Activated CD4-positive, alpha-beta T cell treated with anti-CD3 and anti-CD28 coated beads, Interleukin-2, amount 50 U/mL, for 48 hours (primary cell): ENCODE data around the gene TBX18.

Experiments used
- DNase-seq, 2 experiments: peaks; one replicate each; pipeline ENCODE4 v3.0.0-alpha.2; 2020

Gene TBX18

DNA sequence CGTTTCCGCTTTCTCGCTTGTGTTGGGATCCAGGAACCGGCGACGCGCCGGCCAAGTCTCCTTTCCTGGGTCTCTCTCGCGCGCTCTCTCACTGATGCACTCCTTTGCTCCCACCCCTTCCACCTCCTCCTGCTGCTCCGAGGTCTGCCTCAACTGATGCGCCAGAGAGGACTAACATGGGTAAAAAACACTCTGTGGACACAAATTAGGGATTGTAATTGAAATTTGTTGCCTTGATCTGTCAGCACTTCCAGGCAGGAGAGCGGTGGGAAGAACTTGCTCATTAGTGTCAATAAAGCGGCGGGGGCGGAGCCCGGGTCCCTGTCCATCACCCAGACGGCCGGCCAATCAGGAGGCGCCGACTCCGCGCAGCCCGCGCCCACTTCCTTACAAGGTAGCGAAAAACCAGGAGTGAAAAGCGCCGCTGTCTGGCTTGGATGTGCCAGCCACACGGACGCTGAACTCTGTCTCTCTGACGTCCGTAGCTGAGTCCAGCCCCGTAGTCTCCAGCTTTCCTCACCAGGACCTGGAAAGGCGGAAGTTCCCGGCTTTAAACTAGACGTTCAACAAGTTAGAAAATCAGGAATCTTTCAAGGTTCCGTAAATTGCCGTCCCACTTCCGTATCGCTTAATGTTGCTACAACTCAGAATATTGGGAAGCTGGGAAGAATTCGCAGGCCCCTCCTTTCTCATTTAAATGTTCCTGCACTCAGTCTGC lies at the start of gene TBX18:
Gene TBX18, minus strand, starts transcription at position 267 of the 718 bp plus-strand sequence. CDS start 417 bp downstream, outside the sequence.
- DNase-seq = peak in 1 of 2 experiments; percentile 42

DNA sequence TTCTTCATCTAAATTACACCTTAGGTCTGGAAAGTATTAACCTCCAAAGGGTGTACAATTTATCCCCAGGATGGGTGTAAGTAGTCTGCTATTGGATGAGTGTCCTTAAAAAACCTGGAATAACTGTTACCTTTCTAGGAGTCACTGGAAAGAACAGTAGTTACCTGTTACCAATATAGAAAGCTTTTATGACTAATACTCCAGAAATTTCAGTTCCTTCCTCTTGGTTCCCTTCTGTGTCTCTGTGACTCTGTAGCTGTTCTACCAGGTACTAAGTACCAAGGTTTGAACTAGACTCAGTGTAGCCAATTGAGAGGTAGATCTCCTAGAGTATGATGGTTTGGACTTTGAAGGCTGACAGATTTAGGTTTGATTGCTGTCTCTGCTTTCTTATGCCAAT lies 47.0 kb upstream of the TBX18 start:
- DNase-seq = no peak

DNA sequence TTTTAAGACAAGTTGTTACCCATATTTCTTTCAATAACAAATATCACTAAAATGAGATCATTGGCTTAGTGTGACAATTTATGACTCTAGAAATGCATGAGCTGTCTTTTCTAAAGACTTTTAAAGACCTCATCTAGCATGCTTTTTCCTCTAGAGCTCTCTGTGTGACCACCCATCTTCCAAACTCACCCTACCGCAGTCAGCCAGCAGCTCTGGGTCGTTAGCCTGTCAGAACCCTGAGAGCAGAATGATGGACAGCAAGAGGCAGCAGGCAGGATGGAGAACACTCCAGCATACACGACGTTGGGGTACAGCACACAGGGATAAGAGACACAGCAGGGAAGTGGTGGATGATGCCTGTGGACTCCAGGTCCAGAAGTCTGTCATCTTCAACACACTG lies 45.1 kb upstream of the TBX18 start:
- DNase-seq = no peak

DNA sequence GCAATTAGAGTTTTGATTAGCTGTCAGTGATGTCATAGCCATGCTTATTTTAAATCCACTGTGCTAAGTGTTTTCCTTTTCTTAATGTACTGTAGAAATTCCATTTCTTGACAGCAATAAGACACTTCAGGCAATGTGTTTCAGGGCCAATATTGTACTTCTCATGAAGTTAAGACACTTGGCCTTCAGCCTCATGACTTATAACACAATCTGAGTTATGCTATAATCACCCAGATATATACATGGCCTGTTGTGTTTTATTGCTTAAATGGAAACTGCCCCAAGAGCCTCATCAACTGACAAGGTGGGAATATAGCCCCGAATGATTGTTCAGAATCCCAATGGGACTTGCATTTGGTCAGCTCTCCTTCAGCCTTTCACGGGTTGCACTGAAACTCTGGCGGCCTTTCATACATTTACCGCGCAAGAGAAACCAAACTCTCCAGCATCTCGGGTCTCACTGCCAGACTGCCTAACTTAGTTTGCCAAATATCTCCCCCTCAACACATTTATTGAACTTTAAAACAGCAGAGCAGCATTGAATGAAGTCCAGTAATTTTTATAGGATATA lies 44.2 kb upstream of the TBX18 start:
- no peak for DNase-seq

DNA sequence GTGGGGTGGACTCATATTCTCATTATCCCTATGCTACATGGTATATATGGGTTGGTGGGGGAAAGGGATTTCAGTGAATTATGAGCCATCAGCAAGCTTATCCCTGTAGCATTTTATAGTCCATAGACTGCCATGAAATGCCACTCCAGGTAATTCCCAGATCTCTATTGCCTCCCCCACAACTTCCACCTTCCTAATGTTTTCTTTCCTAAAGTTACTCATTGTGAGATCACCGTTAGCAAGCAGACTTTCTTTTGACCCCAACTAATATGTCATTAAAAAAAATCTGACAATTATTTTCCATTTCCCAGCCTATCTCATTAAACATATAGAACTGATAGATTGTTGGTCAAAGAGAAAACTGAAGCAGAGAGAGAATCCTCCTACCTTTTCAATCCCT lies 40.7 kb upstream of the TBX18 start:
- no peak for DNase-seq

DNA sequence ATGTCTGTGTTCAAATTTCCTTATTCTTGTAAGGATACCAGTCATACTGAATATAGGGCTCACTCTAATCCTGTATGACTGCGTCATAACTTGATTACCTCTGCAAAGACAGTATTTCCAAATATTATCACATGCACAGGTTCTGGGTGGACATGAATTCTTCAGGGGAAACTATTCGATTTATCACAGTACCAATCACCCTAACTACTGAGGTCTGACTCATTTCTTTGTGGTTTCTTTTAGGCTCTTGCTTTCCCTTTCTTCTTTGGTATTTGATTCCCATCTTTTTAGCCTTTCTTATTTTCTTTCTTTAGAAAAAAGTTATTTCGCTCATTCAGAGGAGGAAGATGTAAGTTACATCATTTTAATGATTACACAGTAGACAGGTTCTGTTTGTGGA lies 40.3 kb upstream of the TBX18 start:
- no peak for DNase-seq

DNA sequence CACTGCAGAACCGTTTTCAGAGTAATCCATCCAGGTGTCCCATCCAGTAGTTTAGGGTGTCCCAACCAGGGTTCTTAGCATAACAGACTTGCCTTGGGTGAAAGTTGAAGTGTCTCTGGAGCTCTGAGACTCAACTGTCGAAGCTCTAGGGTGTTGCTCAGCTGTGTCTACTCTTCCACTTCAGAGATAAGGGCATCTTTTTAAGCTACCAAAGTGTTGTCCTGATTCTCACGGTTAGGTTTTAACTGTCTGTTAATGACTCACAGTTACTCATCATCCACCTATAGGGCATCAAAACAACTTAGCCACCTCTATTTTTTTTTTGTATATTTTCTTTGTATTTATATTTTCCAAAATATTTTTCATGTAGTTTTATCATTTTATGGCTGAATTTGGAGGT lies 36.9 kb upstream of the TBX18 start:
- no peak for DNase-seq

DNA sequence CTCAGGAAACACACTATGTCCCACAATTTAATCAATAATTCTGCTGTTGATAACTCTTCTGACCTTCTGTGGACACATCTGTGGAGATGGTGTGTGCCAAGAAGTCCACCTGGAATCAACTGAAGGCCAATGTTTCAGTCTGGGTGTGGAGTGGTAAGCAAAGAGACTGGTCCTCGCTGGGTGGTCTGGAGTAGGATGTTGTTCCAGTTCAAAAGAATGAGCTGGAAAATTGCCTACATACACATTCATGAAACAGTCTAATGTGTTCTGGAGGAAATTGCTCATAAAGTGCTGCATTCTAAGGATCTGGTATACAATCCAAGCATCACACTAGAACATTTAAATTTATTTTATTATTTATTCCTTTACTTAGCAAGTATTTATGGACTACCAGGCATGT lies 33.9 kb upstream of the TBX18 start:
- no peak for DNase-seq

DNA sequence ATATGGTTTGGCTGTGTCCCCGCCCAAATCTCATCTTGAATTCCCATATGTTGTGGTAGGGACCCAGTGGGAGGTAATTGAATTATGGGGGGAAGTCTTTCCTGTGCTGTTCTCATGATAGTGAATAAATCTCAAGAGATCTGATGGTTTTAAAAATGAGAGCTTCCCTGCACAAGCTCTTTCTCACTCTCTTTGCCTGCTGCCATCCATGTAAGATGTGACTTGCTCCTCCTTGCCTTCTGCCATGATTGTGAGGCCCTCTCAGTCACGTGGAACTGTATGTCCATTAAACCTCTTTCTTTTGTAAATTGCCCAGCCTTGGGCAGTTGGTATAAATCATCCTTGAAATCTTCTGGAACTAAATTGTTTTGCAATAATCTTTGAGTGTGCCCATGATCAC lies 31.9 kb upstream of the TBX18 start:
- DNase-seq = no peak

DNA sequence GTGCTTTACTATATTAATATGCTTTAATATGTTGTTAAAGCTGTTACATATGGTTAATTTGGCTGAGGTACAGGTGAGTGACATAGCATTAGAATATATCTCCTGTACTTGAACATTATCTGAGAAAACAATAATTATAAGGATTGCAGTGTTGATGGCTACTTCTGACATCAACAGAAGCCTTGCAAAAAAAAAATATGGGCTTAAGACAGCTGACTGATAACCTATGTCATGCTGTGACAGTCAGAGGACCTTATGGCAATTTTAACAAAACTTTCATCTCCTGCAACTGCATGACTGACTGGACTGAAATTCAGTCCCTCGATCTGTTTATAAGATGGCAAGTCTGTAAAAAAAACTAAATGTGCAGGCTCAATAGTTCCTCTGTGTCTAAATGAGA lies 27.5 kb upstream of the TBX18 start:
- DNase-seq = no peak

DNA sequence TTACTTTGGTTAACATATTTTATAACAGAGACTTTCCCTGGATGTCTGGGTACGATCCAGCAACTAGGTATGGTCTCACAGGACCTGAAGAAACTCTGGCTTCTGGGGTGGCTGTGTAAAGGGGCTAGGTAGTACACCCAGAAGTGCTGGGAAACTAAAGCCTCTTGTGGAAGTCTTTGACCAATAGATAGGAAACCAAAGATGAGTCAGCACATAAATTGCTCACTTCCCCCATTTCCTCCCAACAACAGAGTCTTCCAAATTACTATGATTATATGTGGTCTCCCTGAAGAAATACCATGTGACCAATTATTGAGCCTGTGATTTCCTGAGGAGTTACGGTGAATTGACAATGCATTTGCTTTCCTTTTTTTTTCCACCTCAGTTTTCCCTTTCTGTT lies 26.8 kb upstream of the TBX18 start:
- no peak for DNase-seq

DNA sequence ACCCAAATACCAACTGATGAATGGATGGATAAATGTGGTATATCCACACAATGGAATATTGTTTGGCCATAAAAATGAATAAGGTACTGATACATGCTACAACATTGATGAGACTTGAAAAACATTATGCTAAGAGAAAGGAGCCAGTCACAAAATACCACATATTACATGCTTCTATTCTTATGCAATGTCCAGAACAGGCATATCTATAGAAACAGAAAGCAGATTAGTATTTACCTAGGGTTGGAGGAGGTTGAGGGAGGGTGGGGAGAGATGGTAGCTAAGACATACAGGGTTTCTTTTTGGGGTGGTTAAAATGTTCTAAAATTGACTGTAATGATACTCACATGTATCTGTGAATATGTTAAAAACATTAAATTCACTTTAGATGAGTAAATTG lies 24.8 kb upstream of the TBX18 start:
- no peak for DNase-seq

DNA sequence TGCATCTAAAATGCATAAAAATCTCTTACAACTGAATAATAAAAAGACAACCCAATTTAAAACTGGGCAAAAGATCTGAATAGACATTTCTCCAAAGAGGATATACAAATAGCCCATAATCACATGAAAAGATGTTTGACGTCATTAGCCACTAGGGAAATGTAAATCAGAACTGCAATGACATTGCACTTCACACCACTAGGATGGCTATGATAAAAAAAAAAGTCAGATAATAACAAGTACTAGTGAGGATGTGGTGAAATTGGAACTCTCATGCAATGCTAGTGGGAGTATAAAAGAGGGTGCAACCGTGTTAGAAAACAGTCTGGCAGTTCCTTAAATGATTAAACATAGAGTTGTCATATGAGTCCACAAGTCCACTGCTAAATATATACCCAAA lies 24.3 kb upstream of the TBX18 start:
- DNase-seq = no peak

DNA sequence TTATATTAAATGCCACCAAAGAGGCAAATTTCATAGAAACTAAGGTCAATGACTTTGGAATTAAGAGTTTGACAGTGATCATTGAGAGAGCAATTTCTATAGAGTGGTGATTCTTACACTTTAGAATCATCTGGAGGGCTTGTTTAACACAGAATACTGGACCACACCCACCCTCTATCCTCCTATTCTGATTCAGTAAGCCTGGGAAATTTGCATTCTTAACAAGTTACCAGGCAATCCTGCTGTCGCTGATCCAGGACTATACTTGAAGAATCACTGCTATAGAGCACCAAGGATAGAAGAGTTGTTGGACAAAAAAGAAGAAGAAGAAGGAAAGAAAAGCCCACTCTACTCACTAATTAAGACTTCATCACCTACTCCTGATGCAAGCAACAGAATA lies 21.3 kb upstream of the TBX18 start:
- DNase-seq = no peak

DNA sequence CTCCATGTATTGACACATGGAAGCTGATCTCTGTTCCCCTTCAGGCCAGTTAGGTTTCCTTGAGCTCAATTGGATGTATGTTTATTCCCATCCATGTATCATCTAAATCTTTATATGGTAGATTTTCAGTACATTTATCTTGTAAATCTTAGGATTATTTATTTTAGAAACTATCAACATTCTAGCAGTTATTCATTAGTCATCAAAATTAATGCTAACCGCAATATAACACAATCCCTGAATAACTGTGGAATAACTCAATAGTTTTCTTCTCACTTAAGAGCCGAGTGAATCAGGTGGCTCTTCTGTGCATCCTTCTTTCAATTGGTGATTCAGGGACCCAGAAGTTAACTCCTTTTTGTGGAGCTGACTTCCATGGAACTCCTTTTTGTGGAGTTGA lies 15.5 kb upstream of the TBX18 start:
- DNase-seq = no peak

DNA sequence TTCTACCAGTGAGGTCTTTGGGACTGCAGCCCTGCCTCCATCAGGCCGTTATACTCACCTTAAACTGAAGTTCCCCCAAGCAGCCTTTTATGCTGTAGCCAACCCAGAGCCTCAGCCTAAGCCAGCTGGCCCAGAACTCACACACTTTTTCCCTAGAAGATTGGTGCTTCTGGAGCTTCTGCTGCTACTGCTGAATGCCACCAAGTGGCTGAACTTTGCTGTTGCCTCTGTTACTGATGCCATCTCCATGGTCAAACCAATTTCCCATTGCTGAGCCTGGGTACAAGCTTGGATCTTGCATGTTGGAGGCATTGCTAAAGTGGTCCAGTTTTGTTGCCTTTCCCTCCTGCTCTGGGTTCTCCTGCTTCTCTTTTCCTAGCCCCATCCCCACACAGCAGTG lies 15.0 kb upstream of the TBX18 start:
- no peak for DNase-seq

DNA sequence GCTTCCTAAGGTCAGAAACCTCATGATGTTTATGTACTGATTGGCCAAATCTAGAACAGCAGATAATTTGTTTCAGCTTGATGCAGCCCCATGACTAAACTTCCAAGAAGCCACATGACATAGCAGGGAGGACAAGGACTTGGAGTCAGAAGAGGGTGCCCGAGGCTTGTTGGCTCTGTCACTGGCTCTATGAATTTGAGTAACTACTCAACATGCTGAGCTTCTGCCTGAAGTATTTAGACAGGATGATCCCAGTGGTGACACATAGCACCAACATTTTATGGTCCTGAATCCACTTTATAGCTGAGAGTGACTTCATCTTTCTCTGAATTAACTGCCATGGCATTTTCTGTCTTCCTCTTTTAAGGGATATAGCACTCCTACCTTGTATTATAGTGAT lies 13.5 kb upstream of the TBX18 start:
- DNase-seq = no peak

DNA sequence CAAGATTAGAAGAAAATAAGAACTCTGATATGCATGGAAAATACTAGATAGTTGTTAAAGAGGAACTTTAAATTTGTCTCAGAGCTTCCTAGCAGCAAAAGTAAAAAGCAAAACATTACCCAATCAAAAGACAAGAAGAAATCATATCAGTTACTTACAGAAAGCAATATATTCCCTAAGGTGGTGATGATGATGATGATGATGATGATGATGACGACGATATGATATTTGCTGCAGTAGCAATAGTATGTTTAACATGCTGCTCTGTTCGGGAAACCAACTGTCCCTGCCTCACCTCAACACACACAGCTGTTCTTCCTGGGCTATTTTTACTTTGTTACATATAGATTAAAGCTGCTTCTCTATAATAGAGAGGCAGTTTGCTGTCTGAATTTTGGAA lies 12.0 kb upstream of the TBX18 start:
- no peak for DNase-seq

DNA sequence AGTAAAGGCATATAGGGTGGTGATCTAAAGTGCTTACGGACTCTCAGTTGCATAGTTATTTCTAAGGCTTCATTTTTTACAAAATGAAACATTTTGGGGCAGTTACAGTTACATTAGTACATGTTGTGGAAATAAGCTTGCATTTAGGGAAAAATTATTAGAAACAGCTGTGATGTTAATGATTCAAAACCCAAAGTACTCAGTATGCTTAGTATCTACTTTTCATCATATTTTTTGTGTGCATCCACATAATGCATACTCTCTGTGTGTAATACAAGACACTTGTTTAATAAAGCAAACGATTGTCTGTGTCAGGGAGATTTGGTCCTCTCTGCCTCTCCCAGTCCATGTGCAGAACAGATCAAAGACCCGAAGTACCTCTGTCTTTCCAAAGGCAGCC lies 11.4 kb upstream of the TBX18 start:
- no peak for DNase-seq

DNA sequence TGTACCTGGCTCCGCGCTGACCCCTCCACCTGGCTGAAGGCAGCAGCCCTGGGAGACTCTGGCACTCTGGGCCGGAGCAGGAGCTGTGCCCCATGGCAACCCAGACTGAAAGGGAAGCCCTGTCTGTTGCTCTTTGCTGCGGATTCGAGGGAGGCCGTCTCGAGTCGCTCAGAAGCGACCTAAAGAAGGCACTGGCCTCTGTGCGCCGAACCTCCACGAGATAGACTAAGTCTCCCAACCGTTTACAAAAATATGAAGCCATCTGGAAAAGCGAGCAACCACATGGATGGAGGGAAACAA lies 10.5 kb upstream of the TBX18 start:
- no peak for DNase-seq

DNA sequence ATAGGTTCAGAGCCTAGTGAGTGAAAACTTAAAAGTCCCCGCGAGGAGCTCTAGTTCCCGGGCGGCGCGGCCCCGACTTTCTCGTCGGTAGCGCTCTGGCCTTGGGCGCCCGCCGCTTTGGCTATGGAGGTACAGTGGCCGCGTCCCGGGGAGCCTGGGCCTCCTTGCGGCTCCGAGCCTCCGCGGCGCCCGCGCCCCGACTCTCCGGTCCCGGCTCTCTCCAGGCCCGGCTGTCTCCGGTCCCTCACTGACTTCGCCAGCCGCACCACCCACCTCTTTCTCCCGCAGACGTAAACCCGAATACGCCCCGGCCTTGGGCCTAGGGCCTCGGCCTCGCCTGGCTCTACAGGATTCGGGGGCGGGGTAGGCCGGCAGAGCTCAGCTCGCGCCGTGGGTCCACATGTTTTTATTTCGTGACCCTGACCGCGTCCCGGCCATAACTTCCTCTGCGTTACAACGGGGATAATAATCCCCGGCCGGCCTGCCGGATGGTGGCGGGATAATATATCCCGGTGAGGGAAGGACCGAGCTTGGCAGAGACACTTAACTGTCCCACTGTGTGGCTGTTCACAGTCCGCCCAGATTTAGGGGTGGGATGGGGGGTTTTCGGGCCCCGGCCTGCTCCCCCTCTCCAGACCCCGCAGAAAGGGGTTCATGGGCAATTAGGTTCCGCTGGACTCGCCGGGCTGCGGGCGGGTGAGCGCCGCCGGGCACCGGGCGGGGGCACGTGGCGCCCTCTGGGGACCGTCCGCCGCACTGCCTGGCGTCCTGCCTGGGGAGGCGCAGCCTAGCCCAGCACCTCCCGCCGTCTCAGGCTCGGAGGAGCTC lies 10.0 kb upstream of the TBX18 start:
- DNase-seq = peak in 1 of 2 experiments; percentile 40

DNA sequence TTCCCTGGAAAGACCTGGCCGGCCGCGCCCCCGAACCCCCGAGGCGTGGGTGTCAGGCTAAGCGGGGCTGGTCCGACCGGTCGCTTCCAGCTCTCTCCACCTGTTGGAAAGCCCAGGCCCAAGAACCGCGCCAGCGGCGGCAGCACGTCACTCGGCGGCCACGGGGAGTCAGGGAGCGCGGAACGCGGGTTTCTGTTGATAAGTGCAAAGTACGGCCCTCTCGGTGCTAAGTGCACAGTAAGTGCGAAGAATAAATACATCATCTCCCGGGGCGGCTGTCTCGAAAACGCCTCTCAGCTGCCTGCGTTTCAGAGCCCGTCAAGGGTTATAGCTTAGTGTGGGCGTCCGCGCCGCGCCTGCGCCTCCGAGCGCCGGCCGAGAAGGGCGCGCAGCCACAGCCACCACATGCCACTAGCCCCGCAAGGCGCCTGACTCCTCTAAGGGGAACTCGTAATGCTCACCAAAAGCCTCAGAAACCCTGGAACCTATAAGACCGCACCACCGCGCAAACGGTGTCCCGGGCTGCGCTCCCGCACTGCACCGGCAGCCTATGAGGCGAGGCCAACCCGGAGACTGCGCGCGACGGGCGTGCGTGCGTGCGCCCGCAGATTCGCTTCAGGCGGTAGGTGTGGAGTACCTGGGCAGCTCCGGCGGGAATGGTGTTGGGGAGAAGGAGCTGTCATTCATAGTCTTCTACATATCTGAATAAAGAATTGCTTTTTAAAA lies 9.2 kb upstream of the TBX18 start:
- no peak for DNase-seq

DNA sequence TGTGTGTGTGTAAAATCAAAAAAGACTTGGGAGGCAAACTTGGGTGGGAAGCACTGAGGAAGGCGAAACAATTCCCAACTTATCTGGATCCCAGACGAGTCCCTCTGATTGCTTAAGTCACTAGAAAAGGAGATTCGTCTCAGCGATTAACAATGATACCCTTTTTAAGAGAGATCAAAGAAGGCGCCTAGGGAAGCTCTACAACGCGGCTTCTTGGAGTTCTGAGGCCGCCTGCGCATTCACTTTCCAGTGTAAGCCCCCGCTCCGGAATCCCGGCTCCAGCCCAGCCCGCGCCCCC lies 8.7 kb upstream of the TBX18 start:
- no peak for DNase-seq
